Measurements from ENCODE around the gene HOXA1.

HOXA1 gene

DNA sequence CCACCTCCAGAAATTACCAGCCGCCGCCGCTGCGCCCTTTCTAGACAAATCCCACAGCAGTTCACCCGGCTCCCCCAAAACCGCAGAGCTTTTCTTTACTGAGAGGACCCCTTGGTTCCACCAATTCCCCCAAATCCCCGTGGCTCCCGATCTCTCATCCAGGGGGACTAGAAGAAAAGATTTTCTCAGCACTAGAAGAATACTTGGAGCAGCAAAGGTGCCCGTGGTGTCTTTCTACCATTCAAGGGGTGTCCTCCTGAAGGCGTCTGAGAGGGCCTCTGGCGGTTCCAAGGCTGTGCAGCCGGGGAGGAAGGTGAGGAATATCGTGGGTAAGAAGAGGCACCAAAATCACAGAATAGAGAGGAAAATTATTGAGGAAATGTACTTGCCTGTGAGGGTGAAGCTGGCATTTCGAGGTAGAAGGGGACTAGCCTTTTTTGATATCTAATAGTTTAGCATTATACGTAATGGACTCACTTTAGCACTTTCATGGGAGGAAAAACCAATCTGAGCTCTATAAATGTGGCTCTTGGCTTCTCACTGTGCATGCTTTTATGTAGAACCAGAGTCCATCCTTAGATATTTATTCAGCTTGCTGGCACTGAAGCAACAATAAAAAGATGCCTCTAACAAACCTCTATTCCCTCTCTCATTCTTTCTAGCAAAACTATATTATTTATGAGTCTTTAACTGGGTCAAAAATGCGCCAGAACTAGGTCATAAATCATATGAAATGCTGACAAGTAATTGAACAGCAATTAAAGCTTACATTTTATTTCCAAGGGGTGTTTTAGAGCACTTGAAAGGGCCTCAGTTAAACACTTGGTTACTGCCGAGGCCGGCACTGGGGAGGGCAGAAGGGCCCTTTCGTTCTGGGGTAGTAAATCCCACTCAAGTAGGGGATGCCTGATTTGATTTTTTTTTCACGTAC is 20.5 kb upstream of the HOXA1 start:
- peak in 1 of 2 experiments; percentile 45 for DNase-seq

DNA sequence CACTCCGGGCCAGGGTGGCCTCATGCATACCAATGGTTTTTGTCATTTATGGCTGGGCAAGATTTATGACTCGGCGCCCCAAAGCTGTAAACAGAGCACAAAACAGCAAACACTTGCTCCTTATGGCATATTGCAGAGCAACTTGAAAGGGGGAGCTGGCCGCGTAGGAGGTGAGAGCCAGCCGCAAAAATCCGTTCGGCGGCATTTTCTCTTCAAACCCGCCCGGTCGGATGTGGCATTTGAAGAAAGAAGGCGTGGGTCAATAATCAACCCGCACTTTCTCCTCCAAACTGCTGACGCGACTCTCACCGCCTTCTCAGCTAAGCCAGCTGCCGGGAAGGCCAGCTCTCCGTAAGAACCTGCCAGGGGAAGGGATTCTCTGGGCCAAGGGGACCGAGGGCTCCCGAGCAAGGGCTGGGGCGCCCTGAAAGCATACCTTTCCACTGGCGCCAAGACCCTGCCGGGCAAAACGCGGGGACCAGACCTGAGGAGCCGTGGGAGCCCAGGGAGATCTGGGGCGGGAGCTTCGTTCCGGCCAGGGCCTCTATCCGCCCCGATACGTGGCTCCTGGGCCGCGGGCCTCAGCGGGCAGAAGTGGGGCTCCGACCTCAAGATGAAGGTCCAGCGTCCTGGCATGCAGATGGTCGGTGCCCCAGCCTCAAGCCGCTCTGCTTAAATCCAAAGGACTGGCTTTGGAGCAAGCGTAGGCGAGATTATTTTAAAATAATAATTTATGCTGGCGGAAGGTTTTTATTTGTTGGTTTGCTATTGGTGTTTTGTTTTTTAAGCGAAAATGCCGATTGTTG is 19.6 kb upstream of the HOXA1 start:
- DNase-seq, result peak in 1 of 2 experiments; percentile 67

DNA sequence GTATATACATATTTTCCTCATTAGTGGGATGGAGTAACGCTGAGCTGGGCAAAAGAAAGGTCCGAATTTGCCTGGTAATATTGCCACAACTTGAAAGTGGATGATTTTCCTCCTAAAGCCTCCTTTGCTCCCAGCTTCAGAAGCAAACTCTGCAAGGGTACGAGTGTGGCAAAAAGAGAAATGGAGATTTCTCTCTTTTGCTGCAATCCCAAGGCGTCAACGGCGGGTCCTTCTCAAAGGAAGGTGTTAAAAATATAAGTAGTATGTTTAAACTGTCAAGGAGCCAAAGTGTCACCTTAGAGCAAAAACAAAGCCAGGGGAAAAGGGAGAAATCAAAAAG is 19.1 kb upstream of the HOXA1 start:
- no peak for DNase-seq

DNA sequence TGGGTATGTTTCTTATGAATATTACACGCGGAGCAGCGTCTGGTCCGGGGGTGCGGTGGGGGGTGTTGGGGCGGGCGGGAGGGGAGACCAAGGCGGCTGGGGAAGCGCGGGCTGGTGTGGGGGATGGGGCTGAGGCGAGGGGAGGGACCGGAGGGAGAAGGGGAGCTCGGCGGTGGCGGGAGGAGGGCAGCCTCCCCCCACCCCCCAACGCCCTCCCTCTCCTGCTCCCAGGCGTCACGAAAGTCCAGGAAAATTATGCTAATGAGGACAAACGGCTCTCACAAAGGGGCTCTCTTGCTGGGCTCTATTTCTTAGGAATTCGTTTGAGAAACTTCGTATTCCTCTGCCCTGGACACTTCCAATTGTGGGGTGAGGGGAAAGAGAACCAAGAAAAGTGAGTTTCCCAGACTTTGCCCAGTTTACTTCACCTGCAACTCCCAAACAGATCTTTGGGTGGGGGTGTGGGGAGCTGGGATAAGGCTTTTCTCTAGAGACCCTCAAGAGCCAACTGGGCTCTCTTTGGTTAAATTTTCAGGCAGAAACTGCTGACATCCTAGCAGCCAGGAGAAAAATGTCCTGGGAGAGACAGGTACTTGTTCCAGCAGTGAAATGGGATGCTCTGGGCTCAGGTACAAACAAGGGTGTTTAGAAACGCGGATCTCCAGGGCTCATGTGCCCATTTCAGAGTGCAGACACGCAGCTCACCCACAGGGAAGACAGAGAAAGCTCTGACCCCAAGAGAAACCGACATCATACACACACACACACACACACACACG is 18.4 kb upstream of the HOXA1 start:
- DNase-seq, result peak in 1 of 2 experiments; percentile 90

DNA sequence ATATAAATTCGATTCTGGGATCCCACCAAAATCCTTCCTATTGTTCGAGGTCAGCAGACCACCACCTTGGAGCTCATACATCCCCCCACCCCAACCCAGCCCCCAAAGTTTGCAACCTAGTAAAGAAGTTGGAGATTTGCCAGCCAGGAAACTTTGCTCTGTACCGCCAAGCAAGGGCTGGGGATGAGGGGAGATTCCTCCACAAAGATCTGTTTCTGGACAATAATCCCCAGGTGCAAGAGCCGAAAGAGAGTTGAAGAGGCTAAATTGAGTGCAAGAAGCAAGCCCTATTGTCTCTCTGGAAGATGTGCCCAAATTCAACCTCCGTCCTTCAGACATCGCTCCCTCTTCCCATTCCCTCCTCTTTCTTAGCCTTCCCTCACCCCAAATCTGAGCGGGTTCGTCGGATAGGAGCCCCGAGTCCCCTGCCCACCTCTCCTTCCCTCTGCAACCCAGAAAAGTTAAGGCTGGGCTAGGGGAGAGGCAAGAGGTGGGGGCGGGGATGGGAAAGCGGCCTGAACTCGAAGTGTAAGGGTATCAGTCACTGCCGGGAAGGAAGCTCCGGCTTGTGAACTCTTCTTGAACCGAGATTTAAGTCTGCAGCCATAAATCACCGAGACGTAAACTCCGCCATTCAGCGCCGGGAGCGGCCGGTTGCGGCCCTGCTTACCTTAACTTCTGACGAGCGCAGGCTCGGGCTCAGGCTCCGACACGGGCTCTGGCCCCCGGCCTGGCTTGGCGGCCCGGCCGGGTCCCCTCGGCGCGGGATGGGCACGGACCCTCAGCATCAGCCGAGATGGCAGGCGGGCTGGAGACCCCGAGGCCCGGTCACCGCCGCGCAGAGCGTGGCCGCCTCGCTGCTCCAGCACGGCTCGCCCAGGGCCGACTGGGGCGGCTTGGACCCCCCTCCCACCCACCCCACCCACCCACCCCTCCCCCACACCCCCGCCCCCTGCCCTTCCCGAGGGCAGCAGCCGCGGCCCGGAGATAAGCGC is 17.5 kb upstream of the HOXA1 start:
- peak in 1 of 2 experiments; percentile 83 for DNase-seq

DNA sequence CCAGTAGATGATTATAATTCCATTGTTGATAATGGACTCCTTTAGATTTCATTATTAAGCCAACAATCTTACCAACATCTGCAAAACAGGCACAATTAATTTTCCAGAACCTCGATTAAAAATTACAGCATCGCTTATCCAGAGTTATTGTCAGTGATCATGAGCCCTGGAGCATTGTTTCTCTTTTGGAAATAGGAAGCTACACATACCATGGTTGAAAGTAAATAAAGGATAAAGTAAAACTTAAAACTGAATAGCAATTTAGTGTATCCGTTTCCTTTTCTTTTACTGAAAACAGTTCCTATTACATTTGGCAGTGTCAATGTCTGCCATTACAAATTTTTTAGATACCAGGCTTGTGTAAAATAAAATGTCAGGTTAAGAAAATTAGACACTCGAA is 16.6 kb upstream of the HOXA1 start:
- DNase-seq, result no peak

DNA sequence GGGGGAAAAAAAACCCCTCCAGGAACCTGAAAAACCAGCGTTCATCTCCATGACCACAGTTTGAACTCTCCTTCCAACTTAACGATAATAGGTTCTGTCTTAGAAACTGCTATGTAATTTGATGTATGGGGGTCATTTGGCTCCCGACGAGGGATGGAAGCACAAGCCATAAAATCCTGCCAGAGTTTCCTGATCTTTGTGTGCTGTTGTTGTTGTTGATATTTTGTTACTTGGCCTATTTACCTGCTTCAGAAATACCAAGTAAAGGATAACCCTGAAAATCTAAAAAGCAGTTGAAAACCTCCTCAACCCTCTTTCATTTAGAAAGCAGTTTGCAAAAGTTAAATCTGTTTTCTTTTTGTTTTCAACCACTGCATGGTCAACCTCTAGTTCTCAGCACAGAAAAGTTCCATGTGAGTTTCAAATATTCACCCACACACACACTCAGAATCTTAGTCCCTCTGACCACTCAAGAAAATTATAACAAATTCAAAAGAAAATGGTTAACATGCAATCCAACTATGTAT is 16.0 kb upstream of the HOXA1 start:
- DNase-seq, result no peak

DNA sequence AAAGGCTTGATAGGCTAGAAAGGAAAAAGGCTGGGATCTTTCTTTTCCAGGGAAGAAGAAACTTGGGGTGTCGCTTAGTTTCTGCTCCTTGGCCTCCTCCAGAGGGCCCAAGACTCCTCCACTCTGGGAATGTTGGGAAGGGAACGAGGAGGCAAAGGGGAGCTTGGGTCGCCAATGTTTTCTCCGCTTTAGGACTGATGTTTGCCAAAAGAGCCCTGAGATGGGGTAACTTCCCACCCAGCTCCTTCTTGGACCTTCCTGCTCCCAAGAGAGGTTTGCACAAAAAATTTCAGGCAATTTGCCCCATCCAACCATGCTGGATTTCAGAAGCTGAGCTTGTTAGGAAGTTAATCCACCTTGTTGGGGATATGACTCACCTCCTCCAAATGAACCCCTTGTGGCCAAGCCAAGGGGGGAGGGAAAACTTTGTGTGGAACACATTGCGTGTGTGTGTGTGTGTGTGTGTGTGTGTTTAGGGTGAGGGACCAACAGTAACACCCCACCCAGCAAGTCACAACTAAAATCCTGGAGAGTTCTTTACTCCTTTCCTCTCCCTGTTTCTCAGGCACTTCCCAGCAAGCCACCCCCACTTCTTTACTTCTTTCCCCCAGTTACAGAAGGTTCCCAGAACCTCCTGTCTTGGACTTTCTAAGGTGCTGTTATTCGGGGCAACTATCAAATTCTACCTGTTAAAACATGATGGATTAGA is 15.4 kb upstream of the HOXA1 start:
- DNase-seq, result no peak

DNA sequence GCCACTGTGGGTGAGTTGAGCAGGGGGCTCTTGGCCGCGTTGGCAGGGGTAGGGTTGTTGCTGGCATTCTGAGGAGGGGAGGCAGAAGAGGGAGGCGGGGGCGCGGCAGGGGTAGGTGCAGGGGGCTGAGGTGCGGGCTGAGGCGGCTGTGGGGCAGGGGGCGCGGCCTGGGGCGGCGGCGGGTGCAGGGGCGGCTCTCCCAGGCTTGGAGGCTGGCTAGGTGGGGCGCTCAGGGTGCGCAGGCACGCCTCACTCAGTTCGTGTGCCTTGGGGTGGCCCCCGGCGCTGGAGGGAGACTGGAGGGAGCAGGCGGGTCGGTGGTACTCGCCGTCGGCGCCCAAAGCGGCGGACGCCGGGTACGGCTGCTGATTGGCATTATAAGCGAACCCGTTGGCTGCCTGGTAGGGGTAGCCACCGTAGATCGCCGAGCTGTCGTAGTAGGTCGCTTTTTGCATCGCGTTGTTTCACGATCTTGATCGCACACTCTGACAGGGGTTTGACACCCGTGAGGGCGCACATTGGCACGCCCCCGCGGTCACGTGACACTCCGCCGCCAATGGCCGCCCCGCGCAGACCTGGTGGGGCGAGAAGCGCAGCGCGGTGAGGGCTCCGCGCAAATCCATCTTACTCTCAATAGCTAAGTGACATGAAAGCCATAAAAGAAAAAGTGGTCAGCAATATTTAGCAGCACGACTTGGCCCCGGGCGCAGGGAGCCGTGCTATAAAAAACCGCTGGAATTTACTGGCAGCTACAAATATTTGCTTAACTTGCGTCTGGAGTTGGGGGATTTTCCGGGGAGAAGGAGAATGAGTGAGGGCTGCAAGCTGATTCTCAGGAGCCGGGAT is 14.6 kb upstream of the HOXA1 start:
- DNase-seq, result peak in 1 of 2 experiments; percentile 62

DNA sequence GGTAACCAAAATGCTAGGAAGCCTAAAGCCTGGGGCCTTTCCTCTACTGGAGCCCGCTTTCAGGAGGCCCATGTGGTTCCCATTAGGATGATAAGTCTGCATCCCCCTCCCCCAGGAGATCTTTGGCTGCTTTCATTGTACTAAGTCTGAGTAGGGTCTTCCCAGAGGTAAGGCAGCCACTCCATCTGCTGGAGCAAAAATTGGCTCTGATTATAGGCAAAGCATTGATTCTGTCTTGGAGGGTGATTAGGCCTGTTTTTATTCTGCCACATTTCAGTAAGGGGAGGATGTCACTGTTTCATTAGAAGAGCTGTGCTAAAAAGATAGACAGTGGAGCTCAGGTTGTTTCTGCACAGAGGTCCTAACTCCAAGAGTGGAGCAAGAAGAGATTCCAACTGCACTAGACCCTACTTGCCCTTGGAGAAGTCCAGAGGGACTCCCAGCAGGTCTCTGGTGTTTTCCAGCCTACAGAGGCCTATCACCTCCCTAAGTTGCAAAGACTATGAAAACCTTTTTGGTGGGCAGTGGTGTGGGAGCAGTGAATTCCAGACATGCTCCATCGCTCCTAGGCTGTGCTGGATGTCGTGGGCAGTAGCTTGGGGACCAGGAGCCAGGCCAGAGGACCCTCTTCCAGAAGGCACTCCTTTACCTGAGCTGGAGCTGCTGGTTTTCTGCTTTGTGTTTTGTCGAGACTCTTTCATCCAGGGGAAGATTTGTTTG is 13.8 kb upstream of the HOXA1 start:
- no peak for DNase-seq

DNA sequence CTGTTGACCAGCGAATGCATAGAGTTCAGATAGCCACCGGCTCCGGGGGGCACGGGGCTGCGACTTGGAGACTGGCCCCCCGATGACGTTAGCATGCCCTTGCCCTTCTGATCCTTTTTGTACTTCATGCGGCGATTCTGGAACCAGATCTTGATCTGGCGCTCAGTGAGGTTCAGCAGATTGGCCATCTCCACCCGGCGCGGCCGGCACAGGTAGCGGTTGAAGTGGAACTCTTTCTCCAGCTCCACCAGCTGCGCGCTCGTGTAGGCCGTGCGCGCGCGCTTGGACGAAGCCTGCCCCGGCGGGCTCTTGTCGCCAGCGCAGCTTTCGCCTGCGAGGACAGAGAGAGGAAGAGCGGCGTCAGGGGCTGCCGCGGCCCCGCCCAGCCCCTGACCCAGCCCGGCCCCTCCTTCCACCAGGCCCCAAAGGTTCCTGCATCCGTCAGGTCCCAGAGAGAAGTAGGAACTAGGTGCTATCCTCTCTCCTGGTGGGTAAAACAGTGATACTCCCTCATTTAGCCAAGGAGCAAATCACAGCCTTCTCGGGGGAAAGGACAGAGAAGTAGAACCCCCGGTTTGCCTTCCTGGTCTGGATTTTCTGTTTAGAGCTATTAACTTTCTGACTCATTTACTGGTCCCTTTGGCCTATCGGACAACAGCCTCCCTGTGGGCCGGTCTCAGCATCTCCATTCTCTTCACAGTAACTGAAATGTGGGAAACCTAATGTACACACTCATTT is 12.8 kb upstream of the HOXA1 start:
- DNase-seq, result peak in 1 of 2 experiments; percentile 78

DNA sequence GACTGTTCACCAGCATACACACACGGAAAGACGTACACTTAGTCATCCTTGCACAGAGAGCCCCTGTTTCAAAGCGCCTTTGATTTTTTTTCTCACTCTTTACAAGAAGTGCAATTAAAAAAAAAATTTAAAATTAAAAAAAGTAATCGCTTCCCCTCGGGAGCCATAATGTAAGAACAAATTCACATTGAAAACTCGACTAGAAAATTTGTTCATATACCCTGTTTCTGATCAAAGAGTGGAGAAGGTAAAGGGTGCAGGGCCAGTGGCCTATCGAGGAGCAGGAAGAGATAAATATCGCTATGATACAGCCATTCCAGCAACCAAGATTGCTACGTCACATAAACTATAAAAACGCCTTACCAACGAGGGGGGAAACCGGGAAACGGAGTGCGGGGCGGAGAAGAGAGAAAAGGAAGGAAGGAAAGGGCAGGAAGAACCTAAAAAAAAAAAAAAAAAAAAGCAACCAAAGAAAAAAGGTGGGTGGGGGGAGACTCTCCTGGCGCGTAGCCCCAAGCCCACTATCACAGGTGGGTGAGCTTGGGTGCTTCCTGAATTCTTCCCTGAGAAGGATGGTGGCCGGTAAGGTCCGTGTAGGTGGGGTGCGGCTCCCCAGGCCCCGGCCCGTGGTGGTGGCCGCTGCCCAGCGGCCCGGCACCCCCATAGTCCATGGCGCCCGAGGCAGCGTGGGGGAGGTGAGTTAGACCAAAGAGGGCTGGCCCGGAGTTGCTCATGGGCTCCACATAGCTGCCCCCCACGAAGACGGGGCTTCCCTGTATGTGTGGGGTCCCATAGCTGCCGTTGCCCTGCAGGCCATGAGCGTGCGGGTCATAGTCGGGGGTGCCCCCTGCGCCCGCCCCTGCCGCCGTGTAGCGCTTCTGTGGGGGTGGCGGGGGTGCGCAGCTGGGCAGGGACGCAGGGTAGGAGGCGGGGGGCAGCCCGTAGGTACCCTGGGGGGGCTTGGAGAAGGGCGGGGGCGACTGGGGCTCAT is 11.9 kb upstream of the HOXA1 start:
- no peak for DNase-seq

DNA sequence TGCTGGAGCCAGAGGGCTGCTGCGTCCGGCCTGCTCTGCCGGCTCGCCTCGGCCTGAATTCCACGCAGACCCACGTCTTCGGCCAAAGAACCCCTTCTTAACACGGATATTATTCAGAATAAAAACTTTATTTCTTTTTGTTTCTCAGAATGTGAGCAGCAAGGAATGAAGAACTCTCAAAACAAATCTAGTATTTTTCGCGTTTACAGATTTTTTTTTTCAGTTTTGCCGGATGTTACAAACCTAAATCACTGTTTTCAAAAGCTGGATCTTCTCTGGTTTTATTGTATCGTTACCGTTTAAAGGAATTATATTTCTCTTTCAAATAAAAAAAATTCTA is 11.1 kb upstream of the HOXA1 start:
- no peak for DNase-seq

DNA sequence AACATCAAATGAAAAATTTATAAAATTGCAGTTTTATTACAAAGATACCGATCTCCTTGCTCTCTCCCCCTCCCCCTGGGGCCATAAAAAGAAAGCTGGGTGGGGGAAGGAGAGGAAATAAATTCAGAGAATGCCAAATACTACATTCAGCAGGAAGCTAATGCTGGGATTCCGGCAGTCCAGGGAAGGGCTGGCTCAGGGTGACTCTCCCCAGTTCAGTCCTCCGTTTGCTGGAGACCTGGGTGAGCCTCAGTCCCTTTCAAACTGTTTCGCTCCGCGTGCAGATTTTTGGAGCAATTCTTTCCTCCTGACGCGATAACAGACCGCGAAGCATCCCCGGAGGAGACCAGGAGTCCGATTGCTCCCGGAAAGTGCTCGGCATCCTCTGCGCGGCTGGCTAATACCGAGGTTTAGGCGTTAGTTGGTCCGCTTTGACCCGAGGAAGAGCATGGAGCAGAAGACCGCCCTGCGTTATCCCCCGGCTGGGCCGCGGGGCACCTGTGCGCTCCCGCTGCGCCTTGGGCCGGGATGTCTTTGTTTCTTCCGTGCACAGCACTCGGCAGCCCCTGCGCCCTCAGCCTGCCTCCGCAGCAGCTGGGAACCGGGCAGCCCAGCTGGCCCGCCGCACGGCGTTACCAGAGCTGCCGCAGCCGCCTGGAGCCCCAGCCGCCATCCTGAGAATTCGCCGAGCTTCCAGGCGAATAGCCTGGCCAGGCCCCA is 10.5 kb upstream of the HOXA1 start:
- DNase-seq, result no peak

DNA sequence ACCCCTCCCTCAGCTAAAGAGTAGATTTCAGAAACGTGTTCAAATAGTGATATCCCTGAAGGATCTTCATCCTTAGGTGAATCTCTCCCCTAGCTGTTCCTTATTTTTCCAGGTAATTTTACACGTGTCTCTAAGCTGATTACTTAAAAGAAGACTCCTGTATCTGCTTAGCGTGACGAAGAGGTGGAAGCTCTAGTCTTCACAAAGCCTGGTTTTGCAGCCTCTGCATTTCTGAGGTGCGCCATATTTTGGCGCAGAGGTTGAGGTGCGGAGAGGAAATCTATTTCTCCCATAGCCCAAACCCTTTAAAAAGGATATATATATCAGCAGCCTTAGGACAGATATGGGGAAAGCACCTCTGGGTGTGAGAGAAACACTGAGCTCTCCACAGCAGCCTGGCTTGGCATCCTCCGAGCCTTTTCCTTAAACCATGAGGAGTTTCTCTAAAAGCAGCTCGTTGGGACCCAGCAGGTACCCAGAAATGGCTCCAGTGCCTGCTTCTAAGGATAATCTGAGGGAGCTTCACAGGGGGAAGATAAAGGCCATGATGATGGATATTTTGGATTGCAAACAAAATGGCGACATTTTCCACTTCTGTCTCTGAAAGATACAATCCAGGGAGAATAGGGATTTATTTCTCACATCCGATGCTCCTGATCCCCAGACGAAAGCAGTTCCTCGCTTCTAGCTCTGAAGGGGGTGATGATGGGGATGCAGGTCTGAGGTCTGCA is 9.7 kb upstream of the HOXA1 start:
- no peak for DNase-seq

All from NCI-H526 (cell line).